ENCODE measurements around the gene TCF4. TPM values are rescaled to one million over a fixed set of nuclear protein-coding genes. Genes with fewer than 3 reads are reported as not detected.

TCF4 gene
- polyA plus RNA-seq, 1 donor (not counting 4 experiments of a cell fraction or from before 2014, with no cell fraction given), result 9.7 TPM

DNA sequence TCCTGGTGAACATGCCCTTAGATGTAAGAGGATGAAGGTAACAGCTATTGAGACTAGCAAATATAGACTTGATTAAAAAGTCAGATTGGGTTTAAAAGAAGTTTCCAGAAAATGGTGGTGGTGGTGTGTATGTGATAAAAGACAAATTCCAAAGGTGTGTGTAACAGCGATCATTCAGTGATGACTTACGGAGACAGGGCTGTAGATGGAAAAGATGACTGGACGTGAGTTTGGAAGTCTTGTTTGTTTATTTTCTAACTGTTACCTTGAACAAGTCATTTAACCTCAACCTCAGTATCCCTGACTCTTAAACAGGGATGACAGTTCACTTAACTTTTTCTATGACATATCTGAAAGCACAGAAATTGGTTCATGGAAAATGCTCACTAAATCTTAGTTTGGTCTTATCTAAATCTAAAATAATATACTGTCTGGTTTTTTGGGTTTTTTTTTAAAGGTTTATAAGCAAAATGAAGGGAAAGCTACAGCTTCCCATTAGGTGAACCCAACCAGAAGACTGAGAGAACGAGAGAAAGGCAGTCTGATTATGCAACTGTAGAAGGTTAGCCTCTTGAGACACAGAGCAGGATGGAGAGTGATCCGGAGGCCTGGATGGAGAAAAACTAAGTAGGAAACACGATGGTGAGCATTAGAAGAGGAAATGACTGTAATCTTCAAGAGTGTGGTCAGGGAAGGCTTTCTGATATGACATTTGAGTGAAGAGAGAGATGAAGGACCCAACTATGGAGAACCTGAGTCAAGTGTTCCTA lies 71.9 kb downstream of the TCF4 start:
- H3K4me3 ChIP-seq (ENCODE audit: control insufficient read depth in 2 of 3, extremely low read depth in 1 of 3, insufficient read depth in 2 of 3, low read depth in 1 of 3, low read length in 3 of 3), result no peak overlapping the region
- no peak for FAIRE-seq
- H3K36me3 ChIP-seq (ENCODE audit: control insufficient read depth in 2 of 2, extremely low read depth in 1 of 2, insufficient read depth in 2 of 2, low read length in 2 of 2), result no peaks in the 10 kb centered on the region
- peaks cover 4% of the 10 kb centered on the region for H3K4me1 ChIP-seq (ENCODE audit: control insufficient read depth, extremely low read depth, insufficient read depth, low read length)
- no peaks in the 10 kb centered on the region for H4K20me1 ChIP-seq (ENCODE audit: control insufficient read depth, extremely low read depth, insufficient read depth, low read length)
- TF ChIP-seq, protein P1, sequence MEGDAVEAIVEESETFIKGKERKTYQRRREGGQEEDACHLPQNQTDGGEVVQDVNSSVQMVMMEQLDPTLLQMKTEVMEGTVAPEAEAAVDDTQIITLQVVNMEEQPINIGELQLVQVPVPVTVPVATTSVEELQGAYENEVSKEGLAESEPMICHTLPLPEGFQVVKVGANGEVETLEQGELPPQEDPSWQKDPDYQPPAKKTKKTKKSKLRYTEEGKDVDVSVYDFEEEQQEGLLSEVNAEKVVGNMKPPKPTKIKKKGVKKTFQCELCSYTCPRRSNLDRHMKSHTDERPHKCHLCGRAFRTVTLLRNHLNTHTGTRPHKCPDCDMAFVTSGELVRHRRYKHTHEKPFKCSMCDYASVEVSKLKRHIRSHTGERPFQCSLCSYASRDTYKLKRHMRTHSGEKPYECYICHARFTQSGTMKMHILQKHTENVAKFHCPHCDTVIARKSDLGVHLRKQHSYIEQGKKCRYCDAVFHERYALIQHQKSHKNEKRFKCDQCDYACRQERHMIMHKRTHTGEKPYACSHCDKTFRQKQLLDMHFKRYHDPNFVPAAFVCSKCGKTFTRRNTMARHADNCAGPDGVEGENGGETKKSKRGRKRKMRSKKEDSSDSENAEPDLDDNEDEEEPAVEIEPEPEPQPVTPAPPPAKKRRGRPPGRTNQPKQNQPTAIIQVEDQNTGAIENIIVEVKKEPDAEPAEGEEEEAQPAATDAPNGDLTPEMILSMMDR (optimal IDR thresholded peaks at IDR 0.05 in 1 of 3, IDR thresholded peaks at IDR 0.05 in 1 of 3, conservative IDR thresholded peaks at IDR 0.05 in 1 of 3; ENCODE audit: extremely low read depth in 1 of 3, insufficient read depth in 2 of 3, low read length in 3 of 3), result no peak
- TF ChIP-seq EZH2 (IDR thresholded peaks at IDR 0.05; ENCODE audit: low read length), result no peak
- H3K4me2 ChIP-seq (ENCODE audit: control insufficient read depth, extremely low read depth, insufficient read depth, low read depth, low read length), result no peak overlapping the region
- H3K9ac ChIP-seq (ENCODE audit: control insufficient read depth, extremely low read depth, insufficient read depth, low read length), result no peak overlapping the region
- no peak for DNase-seq (ENCODE audit: low read depth, low spot score)
- no peaks in the 10 kb centered on the region for H3K27me3 ChIP-seq (ENCODE audit: control insufficient read depth, extremely low read depth, insufficient read depth, low read length)
- dilution Hi-C loops (cut with MboI; ENCODE audit: extremely low pct_ligation_motif_present, low sequenced_read_pairs), result no loop called here
- H2AFZ ChIP-seq (ENCODE audit: control insufficient read depth, low read length), result no peak overlapping the region
- no peaks in the 10 kb centered on the region for H3K9me1 ChIP-seq (ENCODE audit: control insufficient read depth, extremely low read depth, insufficient read depth, low read length)
- no peaks in the 10 kb centered on the region for H3K79me2 ChIP-seq (ENCODE audit: control insufficient read depth, insufficient read depth, low read length)
- H3K27ac ChIP-seq (ENCODE audit: control insufficient read depth, insufficient read depth, low read length), result no peak overlapping the region
- no peaks in the 10 kb centered on the region for H3K9me3 ChIP-seq (ENCODE audit: control insufficient read depth, low read depth, low read length)

DNA sequence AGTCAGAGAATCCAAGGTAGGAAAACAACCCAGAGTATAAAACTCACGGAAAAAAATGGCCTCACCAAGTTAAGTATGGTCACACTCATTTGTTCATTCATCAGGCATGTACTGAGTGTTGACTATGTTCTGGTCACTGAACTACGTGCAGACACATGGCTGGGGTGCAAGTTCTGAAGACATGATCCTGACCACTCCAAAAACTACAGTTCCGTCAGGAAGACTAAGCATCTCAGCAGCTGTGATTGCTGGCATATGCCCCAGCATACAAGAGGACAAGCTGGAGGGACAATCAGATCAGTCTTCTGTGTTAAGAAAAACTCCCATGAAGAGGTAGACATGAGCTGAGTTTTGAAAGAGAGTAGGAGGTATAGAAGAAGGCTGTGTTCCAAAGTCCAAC lies 72.8 kb downstream of the TCF4 start:
- TF ChIP-seq, protein P1 (optimal IDR thresholded peaks at IDR 0.05 in 1 of 3, IDR thresholded peaks at IDR 0.05 in 1 of 3, conservative IDR thresholded peaks at IDR 0.05 in 1 of 3; ENCODE audit: extremely low read depth in 1 of 3, insufficient read depth in 2 of 3, low read length in 3 of 3), result no peak
- TF ChIP-seq EZH2 (IDR thresholded peaks at IDR 0.05; ENCODE audit: low read length), result no peak
- no peaks in the 10 kb centered on the region for H3K9me3 ChIP-seq (ENCODE audit: control insufficient read depth, low read depth, low read length)
- H3K4me1 ChIP-seq (ENCODE audit: control insufficient read depth, extremely low read depth, insufficient read depth, low read length), result peaks cover 11% of the 10 kb centered on the region
- no peak overlapping the region for H3K9ac ChIP-seq (ENCODE audit: control insufficient read depth, extremely low read depth, insufficient read depth, low read length)
- FAIRE-seq, result no peak
- H3K36me3 ChIP-seq (ENCODE audit: control insufficient read depth in 2 of 2, extremely low read depth in 1 of 2, insufficient read depth in 2 of 2, low read length in 2 of 2), result no peaks in the 10 kb centered on the region
- DNase-seq (ENCODE audit: low read depth, low spot score), result no peak
- no peaks in the 10 kb centered on the region for H3K79me2 ChIP-seq (ENCODE audit: control insufficient read depth, insufficient read depth, low read length)
- H3K9me1 ChIP-seq (ENCODE audit: control insufficient read depth, extremely low read depth, insufficient read depth, low read length), result no peaks in the 10 kb centered on the region
- no peaks in the 10 kb centered on the region for H4K20me1 ChIP-seq (ENCODE audit: control insufficient read depth, extremely low read depth, insufficient read depth, low read length)
- no peak overlapping the region for H3K4me2 ChIP-seq (ENCODE audit: control insufficient read depth, extremely low read depth, insufficient read depth, low read depth, low read length)
- no peak overlapping the region for H3K4me3 ChIP-seq (ENCODE audit: control insufficient read depth in 2 of 3, extremely low read depth in 1 of 3, insufficient read depth in 2 of 3, low read depth in 1 of 3, low read length in 3 of 3)
- no peaks in the 10 kb centered on the region for H3K27me3 ChIP-seq (ENCODE audit: control insufficient read depth, extremely low read depth, insufficient read depth, low read length)
- H3K27ac ChIP-seq (ENCODE audit: control insufficient read depth, insufficient read depth, low read length), result no peak overlapping the region
- no peak overlapping the region for H2AFZ ChIP-seq (ENCODE audit: control insufficient read depth, low read length)
- dilution Hi-C loops (cut with MboI; ENCODE audit: extremely low pct_ligation_motif_present, low sequenced_read_pairs), result no loop called here

Data from keratinocyte (primary cell).